ENCODE results near the gene CEP41.
"Not testable (repeated sequence)": the region's sequence is repeated elsewhere in the genome, so short reads cannot be mapped to it uniquely, and the experiment has no call there.

The CEP41 gene

DNA sequence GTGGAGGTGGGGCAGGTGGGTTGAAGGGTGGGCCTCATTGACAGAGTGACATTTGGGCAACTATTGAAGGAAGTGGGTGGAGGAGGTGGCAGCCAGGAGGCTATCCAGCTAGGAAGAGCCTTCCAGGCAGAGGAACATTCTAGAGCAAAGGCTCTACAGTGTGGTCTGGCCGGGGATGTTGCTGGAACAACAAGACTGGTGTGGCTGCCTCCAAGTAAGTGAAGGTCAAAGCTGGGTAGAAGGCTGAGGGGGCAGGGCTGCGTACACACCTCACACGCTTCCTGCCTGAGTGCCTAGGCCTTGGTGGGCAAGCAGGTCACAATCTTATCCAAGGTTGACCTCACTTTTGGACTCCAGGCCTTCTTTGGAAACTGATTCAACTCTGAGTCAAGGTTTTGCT lies 53.9 kb downstream of the CEP41 start:
- DNase-seq: no peak

DNA sequence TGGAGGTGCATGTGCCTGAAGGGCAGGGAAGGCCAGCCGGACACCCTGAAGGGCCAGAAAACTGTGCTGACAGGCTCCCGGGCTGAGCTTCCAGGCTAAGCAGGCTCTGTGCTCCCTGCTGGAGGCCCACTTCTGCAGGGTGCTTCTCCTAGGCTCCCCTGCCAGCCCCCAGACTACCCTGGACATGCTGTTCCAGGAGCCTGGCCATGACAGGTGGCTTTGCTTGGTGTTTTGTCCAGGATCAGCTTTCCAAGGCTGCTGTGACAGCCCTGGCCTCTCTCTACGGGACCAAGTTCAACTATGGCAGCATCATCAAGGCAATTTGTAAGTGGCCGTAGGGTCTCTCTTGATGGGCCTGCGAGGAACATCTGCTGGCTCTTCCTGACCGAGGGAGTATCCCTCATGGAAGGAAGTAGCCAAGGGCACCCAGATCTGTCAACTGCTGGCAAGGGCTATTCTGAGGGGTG lies 55.2 kb downstream of the CEP41 start:
- DNase-seq: no peak

DNA sequence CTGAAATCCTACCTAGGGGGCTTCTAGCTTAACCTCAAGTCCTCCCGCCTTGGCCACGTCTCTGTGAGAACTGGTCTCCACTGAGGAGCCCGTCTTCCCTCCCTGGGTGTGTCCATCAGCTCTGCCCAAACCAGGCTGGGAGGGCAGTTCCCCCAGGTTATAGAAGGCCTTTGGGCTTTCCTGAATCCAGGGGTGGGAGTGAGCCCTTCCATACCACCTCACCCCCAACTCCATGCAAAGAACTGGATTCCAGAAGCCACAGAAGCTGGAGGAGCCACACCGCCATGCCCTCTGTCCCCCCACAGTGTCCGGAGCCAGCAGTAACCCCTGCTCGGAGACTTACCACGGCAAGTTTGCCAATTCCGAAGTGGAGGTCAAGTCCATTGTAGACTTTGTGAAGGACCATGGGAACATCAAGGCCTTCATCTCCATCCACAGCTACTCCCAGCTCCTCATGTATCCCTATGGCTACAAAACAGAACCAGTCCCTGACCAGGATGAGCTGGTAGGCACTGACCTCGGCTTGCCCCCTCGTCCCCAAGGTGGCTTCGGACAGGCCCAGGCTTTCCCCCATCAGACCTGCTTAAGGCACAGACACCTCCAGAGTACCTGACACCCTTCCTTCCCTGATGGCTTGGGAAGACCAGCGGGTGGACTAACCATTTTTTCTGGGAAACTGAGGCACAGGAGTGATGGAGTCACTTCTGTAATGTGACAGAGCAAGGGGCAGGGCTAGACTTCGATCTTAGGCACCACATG lies 55.8 kb downstream of the CEP41 start:
- no peak for DNase-seq

DNA sequence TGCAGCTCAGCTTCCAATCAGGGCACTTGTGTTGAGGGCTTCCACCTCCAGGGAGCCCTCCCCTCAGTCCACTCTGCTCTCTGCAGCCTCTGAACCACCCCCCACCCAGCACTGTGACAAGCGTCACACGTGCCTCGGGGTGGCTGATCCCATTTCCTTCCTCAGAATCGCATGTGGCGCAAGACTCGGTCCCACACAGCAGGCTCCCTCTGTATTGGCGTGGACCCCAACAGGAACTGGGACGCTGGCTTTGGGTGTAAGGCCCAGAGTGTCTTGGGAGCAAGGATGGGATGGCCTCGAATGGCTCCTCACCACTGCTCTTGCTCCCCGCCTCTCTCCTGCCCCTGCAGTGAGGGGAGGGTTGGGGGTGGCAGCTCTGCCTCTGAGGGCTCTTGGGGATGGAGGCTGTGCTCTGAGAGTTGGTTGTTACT lies 56.4 kb downstream of the CEP41 start:
- DNase-seq: no peak

DNA sequence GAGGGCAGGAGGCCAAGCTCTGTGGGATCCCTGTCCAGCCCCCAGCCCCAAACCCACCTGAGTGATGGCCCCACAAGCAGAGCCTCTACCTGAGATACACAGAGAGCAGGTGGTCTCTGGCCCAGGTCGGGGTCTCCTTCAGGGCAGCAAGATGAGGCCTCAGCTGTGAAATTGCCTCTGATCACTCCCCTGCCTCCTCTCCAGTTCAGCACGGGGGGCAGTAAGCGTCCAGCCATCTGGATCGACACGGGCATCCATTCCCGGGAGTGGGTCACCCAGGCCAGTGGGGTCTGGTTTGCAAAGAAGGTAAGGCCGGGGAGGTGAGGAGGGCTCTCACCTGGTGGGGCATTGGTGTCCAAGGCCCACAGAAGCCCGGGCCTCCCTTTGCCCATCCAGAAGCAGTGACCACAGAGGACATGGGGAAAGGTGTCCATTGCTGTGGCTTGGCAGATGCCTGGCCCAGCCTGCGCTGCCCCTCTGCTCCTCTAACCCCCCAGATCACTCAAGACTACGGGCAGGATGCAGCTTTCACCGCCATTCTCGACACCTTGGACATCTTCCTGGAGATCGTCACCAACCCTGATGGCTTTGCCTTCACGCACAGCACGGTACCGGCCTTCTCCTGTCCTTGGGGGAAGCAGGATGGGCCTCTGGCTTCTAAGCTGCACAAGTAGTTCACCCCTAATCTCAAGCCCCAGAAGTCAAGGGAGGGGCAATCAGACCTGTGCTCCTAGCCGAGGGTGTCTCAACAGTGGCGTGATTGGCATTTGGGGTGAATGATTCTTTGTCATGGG lies 57.4 kb downstream of the CEP41 start:
- DNase-seq: no peak

DNA sequence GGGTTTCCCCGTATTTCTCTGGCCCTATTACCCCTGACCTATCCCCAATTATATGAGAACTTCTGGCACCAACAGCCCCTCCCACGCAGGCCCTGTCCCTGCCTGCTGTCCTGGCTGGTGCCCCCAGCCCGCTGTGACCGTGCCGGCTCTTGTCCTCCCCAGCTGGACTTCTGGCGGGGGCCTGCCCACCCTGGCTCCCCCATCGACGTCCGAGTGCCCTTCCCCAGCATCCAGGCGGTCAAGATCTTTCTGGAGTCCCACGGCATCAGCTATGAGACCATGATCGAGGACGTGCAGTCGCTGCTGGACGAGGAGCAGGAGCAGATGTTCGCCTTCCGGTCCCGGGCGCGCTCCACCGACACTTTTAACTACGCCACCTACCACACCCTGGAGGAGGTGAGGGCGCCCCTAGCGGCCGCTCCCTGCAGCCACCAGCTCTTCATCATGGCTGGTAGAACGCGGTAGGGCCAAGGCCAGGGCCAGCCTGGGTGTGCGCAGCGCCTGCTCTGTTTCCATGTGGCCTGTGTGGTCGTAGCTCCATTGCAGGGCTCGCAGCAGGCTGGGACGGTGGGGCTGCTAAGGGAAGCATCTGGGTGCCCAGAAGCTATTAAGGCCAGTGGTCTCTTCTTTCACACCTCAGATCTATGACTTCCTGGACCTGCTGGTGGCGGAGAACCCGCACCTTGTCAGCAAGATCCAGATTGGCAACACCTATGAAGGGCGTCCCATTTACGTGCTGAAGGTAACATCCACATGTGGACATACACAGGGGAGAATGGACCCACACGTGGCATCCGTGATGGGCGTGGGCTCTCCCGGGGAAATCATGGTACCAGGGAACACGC lies 59.1 kb downstream of the CEP41 start:
- DNase-seq: no peak

DNA sequence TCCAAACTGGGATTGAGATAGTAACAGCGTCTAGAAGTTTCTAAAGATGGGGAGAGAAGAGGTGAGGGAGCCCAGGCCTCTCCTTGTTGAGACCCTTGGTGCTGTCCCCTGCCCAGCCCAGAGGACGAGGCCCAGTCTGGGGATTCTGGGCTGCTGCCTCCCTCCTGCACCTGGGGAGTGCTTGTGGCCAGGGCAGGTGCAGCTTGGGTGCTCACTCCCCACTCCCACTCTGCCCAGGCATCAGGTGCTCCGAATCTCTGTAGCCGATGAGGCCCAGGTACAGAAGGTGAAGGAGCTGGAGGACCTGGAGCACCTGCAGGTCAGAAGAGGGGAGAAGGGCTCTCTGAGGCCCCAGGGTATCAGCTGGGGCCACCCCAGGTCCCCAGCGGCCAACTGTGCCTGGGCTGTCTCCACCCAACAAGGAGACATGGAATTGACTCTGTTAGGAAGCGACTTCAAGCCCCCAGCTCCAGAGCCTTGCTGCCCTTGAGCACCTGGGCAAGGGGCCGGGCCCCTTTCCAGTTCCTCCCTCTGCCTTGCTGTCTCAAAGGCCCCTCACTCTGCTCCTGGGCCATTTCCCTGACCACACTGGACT lies 59.9 kb downstream of the CEP41 start:
- DNase-seq: no peak

DNA sequence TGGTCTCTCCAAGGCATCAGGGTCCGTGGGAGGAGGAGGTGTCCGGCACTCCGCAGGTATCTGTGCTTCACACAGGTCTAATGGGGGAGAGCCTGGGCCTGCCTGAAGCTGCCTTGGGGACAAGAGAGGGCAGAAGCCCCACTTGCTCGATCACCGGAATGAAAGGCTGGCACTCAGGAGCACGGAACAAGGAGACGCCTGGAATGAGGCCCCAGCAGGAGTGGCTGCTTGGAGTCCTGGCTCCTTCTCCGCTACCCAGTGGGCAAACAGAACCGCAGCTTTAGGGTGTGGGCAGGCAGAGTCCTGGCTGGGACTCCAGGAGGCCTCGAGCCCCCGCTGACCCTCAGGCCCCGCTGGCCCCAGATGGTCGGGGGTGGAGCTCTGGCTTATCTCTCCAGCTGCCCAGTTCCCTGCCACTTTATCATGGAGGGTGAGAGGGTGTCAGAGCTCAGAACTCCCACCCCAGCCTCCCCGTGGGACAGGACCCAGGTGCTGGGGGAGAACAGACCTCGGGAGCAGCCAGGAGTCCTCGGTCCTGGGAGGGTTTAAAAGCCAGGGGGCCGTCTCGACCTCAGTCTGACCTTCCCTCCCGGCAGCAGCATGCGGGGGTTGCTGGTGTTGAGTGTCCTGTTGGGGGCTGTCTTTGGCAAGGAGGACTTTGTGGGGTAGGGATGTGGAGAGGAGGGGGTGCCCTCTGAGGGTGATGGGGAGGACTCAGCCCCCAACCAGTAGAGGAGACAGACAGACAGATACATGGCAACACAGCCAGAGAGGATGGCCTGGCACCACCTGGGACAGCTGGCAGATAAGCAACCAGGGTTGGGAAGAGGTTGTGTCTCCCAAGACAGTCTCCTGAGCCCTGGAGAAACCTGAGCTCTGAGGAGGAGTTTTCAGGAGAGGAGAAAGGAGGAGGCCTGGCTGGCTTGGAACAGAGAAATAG lies 60.6 kb downstream of the CEP41 start, which contains the start of gene CPA1:
TSS of gene CPA1 (plus strand) at position 574 of the 940 bp plus-strand sequence. CDS start at position 601, 27 bp downstream.
- DNase-seq: no peak

DNA sequence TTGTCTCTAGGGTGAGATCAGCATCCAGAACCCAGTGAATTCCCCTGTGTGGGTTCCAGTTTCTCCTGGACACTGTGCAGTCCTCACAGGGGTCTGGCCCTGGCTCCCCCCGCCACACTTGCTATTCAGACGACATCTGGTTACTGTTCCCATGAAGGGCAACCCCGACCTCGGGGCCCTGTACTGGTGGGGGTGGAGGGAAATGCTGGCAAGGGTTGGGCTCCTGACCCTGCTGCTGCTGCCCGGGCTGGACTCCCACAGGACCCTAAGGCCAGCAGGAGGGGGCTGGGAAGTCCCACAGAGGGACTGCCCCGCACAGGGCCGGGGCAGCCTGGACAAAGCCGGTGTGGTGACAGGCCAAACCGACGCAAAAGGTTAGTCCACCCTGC lies 61.3 kb downstream of the CEP41 start:
- DNase-seq: no peak

DNA sequence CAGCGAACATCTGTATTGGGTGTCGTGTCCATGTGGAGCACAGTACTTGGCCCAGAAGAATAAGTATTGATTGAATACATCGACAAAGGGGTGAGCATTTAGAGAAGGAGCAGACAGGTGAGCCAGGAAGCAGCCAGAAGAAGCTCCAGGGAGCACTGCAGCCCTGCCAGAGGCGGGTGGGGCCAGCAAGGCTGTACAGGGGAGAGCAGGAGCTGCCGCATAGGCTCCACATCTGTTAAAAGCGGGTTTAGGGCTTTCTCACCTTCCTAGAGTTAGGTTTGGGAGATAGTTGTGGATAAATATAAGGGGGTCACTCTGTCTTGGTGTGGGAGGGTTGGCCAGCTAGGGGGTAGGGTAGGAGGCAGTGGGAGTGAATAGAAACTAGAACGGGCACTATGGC lies 61.8 kb downstream of the CEP41 start:
- no peak for DNase-seq

DNA sequence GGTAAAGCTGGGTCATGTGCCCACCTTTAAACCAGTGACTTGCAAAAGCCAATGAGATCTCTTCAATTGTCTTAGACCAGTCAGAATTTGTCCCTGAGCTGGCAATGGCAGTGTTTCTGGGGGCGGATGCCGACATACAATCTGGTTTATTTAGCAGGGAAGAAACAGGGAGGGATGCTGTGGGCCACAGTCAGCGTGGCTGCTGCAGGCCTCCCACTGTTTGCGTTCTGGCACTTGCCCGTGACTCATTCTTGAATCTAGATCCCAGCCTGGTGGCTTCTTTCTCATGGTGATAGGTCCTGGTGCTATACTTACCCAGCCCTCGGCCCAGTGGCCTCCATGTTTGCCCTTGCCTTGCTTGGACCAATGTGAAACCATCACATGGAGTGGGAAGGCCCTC lies 63.6 kb downstream of the CEP41 start:
- DNase-seq: no peak

DNA sequence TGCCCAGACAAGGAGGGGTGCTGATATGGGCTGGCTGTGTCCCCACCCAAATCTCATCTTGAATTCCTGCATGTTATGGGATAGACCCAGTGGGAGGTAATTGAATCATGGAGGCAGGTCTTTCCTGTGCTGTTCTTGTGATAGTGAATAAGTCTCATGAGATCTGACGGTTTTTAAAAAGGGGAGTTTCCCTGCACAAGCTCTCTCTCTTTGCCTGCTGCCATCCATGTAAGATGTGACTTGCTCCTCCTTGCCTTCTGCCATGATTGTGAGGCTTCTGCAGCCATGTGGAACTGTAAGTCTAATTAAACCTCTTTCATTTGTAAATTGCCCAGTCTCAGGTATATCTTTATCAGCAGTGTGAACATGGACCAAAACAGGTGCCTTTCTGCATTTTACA lies 64.4 kb downstream of the CEP41 start:
- DNase-seq: not testable (repeated sequence)

DNA sequence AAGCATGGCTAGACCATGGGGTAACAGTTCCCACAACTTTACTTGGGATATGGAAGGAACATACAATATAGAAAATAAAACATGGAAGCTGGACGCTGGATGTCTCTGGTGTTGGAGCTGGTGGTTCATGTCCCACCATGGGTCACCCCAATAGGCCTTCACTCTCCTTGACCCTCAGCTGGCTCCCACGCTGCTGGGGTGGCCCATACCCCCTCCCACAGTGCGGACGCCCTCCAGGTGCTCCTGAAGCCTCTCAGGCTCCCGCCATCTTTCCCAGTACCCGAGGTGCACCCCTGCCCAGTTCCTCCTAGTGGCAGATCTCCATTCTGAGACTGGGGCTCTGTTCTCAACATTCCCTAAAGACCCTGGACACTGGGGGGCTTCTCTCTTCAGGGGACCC lies 66.3 kb downstream of the CEP41 start:
- no peak for DNase-seq

DNA sequence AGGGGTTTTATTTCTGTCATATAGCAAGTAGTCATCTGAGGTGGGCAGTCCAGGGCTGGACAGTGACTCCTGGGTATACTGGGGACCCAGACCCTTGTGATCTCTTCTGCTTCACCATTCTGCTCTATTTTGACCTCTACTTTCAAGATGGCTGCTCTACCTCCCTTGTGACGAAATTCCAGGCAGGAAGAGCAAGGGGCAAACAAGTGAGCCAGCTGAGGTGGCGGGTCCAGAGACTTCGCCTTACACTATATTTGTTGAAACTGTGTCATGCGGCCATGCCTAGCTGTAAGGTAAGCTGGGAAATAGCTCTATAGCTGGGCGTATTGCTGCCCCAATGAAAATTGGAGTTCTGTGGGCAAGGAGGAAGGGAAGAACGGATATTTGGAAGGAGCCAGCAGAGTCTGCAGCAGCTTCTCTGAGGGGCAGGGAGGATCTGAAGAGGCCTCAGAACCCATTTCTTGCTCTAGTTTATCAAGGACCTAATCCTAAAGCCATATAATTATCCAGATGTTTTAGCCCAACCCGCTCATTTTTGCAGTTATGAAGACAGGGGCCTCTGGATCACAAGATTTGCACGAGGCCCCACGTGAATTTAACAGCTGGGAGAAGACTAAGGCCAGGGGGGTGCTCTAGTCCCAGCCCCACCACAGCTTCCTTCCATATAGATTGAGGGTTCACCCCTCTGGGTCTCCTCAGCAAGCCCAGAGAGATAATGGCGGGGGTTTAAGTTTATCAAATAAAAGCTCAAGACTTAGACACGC lies 68.2 kb downstream of the CEP41 start:
- DNase-seq: no peak

DNA sequence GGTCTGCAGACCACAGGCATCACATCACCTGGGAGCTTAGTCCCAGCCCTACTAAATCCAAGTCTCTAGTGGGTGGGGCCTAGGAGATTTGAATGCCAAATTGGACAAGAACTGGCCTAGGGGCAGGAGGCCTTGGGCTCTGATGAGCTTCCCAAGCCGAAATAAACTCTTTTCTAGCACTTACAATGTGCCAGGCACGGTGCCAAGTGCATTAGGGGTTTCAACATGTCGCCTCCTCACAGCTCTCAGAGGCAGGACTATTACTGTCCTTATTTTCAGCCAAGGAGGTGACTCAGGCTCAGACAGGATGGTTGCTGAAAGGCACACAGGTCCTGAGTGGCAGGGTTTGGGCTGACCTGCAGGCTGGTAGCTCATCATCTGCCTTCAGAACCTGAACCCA lies 69.8 kb downstream of the CEP41 start:
- DNase-seq: no peak

DNA sequence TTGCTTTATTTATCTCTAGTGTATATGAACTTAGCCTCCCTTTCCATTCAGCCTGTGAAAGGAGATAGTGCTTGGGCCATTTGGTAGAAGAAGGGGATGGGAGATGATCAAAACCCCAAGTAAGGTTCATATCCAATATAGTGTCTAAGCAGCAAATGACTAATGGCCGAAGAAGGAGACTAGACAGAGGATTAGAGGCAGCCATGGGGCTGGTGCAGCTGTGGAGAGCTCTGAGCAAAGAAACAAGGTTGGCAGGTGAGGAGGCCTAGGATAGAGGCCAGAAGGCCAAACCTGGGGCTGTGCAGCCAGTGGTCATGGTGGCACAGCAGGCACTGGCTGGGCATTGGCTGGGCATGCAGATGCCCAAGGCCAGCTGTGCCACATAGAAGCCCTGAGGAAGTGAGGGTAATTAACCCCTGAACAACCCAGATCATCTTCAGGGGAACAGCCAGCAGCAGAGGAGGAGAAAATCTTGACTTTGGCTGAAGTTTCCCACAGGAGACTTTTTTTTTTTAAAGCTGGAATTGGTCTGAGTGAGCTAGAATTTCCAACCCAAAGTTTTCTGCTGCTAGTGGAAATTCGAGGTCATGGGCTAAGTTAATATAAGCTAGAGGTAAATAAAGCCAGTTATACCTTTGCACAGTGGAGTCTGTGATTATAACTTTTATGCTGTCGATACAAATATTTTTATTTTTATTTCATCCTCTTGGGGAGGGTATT lies 70.8 kb downstream of the CEP41 start:
- no peak for DNase-seq

DNA sequence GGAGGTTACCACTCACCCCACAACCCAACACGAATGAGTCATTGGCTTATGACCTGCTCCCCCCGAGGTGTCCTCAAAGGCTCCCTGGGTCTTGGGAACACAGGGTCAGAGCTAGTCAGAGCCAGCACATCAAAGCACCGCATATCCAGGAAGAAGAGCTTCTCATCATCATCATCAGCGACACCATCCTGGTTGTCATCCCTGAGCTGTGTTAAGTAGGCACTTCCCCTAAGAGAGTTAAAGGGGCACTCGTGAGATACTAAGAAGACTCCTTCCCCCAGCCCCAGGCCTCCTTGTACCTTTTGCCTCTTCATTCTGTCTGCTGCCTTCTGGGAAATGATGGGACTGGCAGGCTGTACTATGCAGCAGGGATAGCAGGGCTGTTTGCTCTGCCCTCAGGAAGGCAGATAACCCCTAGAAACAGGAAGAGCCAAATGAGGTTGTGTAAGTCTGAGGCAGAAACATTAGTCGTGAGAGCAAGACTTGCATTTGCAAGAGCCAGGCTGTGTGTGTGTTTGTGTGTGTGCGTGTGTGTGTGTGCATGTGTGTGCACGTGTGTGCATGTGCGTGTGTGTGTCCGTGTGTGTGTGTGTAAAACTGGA lies 71.6 kb downstream of the CEP41 start:
- DNase-seq: no peak

DNA sequence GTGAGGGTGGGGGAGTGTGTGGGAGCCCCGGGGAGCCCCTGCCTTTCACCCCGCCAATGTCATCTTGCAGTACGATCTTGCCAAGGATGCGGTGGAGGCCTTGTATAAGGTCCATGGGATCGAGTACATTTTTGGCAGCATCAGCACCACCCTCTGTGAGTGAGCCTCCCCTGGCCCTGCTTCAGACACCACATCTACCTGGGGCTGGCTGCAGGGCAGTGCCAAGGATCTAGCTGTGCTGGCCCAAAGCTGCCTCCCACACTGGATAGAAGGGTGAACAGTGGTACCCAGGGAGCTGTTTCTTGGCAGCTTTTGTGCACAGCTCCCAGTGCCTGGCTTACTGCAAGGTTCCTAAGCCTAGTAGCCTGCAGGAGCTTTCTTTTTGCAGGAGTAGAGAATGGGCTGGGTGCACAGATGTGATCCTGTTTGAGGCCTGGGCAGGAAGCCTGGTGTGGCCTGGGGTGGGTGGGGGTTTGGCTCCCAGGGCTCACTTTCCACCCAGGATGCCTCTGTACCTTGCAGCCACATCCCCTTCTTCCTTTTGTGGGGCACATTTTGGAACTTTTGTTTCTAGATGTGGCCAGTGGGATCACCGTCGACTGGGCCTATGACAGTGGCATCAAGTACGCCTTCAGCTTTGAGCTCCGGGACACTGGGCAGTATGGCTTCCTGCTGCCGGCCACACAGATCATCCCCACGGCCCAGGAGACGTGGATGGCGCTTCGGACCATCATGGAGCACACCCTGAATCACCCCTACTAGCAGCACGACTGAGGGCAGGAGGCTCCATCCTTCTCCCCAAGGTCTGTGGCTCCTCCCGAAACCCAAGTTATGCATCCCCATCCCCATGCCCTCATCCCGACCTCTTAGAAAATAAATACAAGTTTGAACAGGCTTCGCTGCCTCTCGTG lies 72.7 kb downstream of the CEP41 start:
- DNase-seq: no peak
